BJ (cell line): Measurements from ENCODE around the gene AKAP6. TPM values are rescaled to one million over a fixed set of nuclear protein-coding genes. Genes with fewer than 3 reads are reported as not detected.
A peak's percentile ranks its signal among the peaks of the same experiment; 100 is the strongest.

Source experiments
- CTCF ChIA-PET: fragments of 350-600 bp; formaldehyde crosslinking; extraction: SDS; loops from one replicate; lab custom pipeline; 2021; ENCODE audit warnings: antibody characterized with exemption, inconsistent platforms; lab: Yijun Ruan, JAX
- POLR2A ChIA-PET: fragments of 300-600 bp; sonication (Branson Sonifier 250); formaldehyde crosslinking; extraction: SDS; loops from one replicate; lab custom pipeline; 2021; ENCODE audit warnings: antibody characterized with exemption; lab: Charles Lee
- DNase-seq: peaks from one replicate; pipeline ENCODE4 v3.0.0-alpha.2; 2011; ENCODE audit warnings: low read depth
- H3K27me3 ChIP-seq: 2 replicates; pipeline ENCODE4 v1.6.0; 2011; ENCODE audit warnings: low read length; ENCODE audit not compliant: control insufficient read depth, insufficient read depth
- H3K36me3 ChIP-seq: 2 replicates; pipeline ENCODE4 v1.5.1; 2011; ENCODE audit warnings: low read length; ENCODE audit not compliant: control insufficient read depth, insufficient read depth
- H3K4me3 ChIP-seq: 2 replicates; pipeline ENCODE4 v1.5.1; 2011; ENCODE audit warnings: low read depth, mild to moderate bottlenecking, control low read depth, low read length
- CTCF ChIP-seq: IDR thresholded peaks from 2 replicates; pipeline ENCODE4 v1.5.1; 2011; ENCODE audit warnings: low read depth, mild to moderate bottlenecking, control low read depth, inconsistent platforms, low read length, moderate library complexity; ENCODE audit not compliant: insufficient read depth
- polyA plus RNA-seq: library from polyadenylated mRNA; depleted of rRNA; stranded (reverse); fragments of >200 nt; gene quantifications from 2 replicates; pipeline ENCODE4 v1.2.3, GENCODE V29; 2011

Gene AKAP6
- polyA plus RNA-seq, 1 experiment: 18.5 TPM

GRCh38 chr14:32492457-32492856 is 163.4 kb downstream of the AKAP6 start:
- ChIA-PET CTCF (interaction anchor here (0.6 to 1.9 kb wide), 4 partner anchors 11 to 205 kb away, joined by 3 to 4 read pairs (median 4); no protein-coding TSS in a partner anchor), POLR2A (interaction anchor here (0.7 kb wide), 1 partner anchor 1065 kb away, joined by 3 read pairs; no protein-coding TSS in a partner anchor)
- DNase-seq: no peak
- Histone ChIP-seq H3K36me3 (no peaks in the 10 kb centered on the region), H3K27me3 (no peaks in the 10 kb centered on the region), H3K4me3 (no peak overlapping the region)
- TF ChIP-seq CTCF: no peak

- POLR2A ChIA-PET: interaction anchor here (0.8 to 1.3 kb wide), 3 partner anchors 15 to 30 kb away, joined by 3 to 5 read pairs (median 4); no protein-coding TSS in a partner anchor
- CTCF ChIA-PET: interaction anchor here (0.7 to 1.6 kb wide), 8 partner anchors 8 to 240 kb away, joined by 3 to 5 read pairs (median 4); no protein-coding TSS in a partner anchor
- Histone ChIP-seq H3K4me3 (peak overlapping the region; percentile 26), H3K27me3 (no peaks in the 10 kb centered on the region), H3K36me3 (no peaks in the 10 kb centered on the region)
- peak; percentile 59 for DNase-seq
- TF ChIP-seq CTCF: no peak
These were observed 165.7 kb downstream of the AKAP6 start for GRCh38 chr14:32494609-32495434.

GRCh38 chr14:32495435-32495734 is 166.3 kb downstream of the AKAP6 start:
- TF ChIP-seq CTCF: no peak
- ChIA-PET CTCF (interaction anchor here (1.2 to 1.6 kb wide), 3 partner anchors 19 to 241 kb away, joined by 3 to 5 read pairs (median 5); no protein-coding TSS in a partner anchor), POLR2A (interaction anchor here (1.1 kb wide), 1 partner anchor 30 kb away, joined by 3 read pairs; no protein-coding TSS in a partner anchor)
- no peaks in the 10 kb centered on the region for H3K36me3 ChIP-seq
- H3K4me3 ChIP-seq: peak overlapping the region; percentile 26
- no peak for DNase-seq
- H3K27me3 ChIP-seq: no peaks in the 10 kb centered on the region

- Histone ChIP-seq H3K36me3 (no peaks in the 10 kb centered on the region), H3K4me3 (no peak overlapping the region), H3K27me3 (no peaks in the 10 kb centered on the region)
- POLR2A ChIA-PET: interaction anchor here (1.0 kb wide), 1 partner anchor 24 kb away, joined by 4 read pairs; no protein-coding TSS in a partner anchor
- CTCF ChIA-PET: interaction anchor here (1.1 kb wide), 1 partner anchor 16 kb away, joined by 3 read pairs; no protein-coding TSS in a partner anchor
- TF ChIP-seq CTCF: no peak
- DNase-seq: no peak
These were observed 168.2 kb downstream of the AKAP6 start for GRCh38 chr14:32497248-32497647.
